GM21529 (cell line): ENCODE results near the gene CD200R1L.

Source experiments
- ATAC-seq: cut with Tn5 transposase; IDR thresholded peaks from one replicate; pipeline ENCODE4 v1.9.1; 2021; ENCODE audit not compliant: unreplicated experiment

CD200R1L gene

DNA sequence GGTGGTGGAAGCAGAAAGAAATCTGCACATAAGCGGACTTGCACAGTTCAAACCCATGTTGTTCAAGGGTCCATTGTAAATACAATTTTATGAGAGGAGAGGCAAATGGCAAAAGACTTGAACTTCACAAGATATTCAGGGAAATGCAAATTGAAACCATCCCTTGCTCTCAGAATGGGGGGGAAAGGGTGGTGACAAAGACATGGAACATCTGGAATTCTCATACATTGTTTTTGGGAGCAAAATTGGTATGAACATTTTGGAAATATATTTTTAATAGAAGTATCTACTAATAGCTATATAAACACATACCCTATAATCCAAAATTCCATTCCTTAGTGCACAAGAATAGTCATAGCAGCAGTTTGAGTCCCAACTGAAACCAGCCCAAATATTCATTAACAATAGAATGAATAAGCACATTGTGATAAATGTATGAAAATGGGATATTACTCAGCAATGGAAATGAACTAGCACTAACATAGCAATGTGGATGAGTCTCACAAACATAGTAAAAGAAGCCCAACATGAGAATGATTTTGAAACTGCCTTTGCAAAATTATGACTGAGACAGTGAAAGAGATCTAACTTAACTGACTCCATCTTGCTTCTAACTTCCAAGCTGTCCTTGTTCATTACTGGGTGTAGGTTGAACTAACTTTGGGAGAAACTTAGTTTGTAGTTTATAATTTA lies 77.2 kb downstream of the CD200R1L start:
- ATAC-seq, result no peak

DNA sequence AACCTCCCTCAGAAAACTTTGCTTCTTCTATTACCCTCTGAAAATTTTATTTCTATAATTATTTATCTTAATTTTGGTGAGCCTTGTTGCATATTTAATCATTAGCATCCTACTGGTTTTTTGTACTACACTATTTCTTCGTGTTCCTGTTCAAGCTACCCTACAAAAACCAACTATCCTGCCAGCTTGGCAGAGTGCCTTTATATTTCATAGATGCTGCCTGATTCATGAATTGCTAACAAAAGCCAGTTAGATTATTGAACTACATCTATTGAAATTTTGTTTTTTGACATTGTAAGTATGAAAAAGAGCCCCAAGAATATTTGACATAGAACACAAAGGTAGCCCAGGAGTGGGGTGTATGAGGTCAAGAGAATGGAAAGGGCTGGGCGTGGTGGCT lies 78.9 kb downstream of the CD200R1L start:
- no peak for ATAC-seq

DNA sequence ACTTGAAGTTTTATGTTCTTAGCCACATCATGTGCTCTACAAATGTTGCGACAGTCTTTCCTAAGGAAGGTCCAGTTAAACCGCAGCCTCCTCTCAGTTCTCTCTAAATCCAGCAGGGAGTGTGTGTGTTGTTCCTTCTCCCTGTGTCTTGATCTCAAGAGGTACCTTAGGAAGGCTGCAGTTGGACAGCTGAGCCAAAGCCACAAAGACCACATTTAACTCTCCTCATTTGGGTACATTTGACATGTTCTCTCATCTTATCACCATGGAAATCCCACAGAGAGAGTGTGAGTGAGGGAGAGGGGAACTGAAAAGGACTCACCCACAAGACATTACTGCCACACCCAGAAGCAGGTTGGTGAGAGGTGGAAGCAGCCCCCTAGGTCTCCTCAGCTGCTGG lies 79.5 kb downstream of the CD200R1L start:
- peak; percentile 73 for ATAC-seq
